Pons (tissue), 1 donor: Measurements from ENCODE around the gene CLEC1A.

Experiments
- DNase-seq: peaks from one replicate; pipeline ENCODE4 v3.0.0-alpha.2; 2016; ENCODE audit warnings: low spot score

Gene CLEC1A, protein sequence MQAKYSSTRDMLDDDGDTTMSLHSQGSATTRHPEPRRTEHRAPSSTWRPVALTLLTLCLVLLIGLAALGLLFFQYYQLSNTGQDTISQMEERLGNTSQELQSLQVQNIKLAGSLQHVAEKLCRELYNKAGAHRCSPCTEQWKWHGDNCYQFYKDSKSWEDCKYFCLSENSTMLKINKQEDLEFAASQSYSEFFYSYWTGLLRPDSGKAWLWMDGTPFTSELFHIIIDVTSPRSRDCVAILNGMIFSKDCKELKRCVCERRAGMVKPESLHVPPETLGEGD

DNA sequence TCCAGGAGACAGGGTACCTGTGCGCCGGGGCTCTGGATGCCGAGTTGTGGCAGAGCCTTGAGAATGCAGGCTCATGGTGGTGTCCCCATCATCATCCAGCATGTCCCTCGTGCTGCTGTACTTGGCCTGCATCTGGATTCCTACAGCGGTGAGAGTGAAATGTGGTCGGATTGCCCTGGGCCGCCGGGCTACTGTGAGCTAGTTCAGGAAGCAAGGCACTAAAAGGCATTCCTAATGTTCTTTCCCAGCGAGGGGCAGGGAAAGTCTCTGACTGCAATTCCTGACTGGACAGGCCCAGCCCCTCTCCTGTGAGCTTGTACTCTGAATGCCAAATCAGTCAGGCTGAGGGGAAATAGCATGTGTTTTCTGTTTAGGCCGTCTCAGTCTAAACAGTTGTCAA lies at the start of gene CLEC1A:
Gene CLEC1A, minus strand, starts transcription at position 195 of the 400 bp plus-strand sequence. Its CDS starts 63 bp downstream, at position 132.
- no peak for DNase-seq

DNA sequence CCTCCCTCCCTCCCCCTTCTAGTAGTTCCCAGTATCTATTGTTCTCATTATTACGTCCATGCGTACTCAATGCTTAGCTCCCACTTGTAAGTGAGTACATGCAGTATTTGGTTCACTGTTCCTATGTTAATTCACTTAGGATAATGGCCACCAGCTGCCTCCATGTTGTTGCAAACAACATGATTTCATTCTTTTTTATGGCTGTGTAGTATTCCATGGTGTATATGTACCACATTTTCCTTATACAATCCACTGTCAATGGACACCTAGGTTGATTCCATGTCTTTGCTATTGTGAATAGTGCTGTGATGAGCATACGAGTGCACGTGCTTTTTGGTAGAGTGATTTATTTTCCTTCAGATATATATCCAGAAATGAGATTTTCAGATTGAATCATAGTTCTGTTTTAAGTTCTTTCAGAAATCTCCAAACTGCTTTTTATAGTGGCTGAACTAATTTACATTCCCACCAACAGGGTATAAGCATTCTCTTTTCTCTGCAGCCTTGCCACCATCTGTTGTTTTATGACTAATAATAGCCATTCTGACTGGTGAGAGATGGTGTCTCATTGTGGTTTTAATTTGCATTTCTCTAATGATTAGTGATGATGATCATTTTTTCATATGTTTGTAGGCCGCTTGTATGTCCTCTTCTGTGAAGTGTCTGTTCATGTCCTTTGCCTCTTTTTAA lies 49.1 kb upstream of the CLEC1A start:
- DNase-seq, result no peak

DNA sequence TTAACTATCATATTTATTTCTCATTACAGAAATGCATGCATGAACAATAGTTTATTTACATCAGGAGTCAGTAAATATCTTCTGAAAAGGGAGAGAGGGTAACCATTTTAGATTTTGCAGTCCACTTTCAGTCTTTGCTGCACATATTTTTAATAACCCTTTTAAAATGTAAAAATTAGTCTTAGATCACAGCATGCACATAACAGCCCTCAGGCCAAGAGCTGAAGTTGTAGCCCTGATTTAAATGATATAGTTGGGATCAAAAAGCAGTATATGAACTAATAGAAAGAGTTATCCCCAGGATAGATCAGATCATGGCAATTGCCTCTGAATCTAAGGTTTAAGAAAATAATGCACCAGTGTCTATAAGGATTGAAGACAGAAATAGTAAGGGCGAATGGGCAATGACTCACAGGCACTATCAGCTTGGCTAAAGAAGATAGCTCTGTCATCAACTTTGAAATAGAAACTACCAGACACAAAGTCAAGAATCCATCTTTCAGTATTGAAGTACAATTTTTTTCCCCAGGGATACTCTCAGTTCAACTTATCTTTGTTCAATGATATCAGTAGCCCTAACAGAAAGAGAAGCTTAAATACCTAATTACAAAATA lies 44.3 kb upstream of the CLEC1A start:
- no peak for DNase-seq

DNA sequence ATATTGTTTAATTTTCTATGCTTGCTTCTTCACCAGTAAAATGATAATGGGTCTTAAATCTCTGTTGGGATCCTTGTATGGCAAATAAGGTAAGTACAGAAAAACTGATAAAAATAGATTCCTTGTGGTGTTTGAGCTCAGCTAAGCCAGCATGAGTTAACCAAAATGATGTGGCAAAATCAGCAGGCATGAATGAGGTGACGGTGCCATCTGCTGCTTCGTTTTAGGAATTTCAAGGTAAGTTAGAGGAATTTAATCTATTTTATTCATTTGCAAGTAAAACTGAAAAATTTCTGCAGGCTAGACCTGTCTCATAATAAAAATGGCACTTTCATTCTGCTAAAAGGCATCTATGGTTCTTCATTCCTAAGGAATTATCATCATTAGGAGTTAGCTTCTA lies 41.2 kb upstream of the CLEC1A start:
- peak; percentile 78 for DNase-seq

GRCh38 chr12:10136637-10137205 lies 37.9 kb upstream of the CLEC1A start:
- no peak for DNase-seq

DNA sequence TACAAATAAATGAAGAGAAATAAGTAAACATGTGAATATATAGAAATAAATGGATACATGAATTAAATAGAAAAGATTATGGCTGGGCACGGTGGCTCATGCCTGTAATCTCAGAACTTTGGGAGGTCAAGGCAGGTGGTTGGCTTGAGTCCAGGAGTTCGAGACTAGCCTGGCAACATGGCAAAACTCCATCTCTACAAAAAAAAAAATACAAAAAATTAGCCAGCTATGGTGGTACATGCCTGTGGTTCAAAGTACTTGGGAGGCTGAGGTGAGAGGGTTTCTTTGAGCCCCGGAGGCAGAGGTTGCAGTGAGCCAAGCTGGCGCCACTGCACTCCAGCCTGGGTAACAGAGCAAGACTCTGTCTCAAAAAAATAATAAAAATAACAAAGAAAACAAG lies 36.3 kb upstream of the CLEC1A start:
- DNase-seq, result no peak

DNA sequence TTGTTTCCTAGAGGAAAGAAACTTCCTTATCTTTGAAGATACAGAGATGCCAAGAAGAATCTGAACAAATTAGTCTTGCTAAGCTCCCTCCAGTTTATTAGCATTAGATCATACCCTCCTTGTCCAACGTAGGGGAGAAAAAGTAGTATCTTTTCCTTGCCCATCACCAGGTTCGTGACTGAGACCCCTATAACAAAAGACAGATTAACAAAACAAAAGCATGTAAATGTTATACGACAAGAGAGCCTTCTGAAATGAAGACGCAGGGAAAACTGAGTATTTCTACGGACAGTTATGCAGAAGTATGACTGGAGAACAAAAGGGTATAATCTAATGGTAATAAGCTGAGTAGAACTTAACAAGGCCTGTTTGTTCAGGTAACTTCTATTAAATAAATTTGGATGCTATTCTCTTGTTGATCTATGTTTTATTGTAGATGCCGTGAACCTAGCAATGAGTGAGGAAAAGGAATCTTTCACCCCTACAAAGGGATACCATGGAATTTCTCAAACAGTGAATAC lies 34.1 kb upstream of the CLEC1A start:
- no peak for DNase-seq

GRCh38 chr12:10131111-10131690 lies 32.4 kb upstream of the CLEC1A start:
- DNase-seq, result peak; percentile 46

DNA sequence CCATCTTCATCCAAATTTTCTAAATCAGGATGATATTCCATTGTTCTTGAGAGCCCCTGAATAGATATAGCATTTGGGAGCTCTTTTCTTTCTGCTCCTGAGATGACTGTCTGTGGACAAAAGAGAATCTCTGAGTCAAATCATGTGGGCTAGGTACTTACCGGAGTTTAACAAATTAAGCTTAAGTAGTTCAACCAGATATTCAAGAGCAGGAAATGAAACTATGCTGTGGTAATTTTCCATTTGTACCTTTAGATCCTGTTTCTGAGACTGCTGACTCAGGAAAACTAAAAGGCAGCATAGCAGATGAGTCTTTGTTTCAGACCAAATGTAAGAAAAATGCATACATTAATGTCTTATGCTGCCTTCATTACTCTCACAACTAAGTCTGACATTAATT lies 31.3 kb upstream of the CLEC1A start, which contains the start of gene CLEC7A:
Gene CLEC7A, minus strand, starts transcription at position 158 of the 400 bp plus-strand sequence. Its CDS starts 117 bp downstream, at position 41.
- DNase-seq, result peak; percentile 68

DNA sequence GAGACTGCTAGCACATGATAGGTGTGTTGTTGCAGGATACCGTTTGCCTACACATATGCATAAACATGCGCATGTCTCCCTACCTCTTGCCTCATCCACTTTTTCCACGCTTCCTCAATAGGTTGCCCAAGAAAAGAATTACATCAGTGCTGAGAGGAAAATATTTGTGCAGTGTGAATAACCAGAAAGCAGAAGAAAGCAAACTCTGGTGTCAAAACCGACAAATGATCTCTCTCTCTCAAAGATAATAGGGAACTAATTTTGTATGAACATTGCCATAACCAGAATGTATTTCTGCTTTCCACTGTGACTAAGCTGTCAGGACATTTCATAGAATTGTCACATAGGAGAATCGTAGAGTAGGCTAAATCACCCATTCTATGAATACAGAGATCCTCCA lies 29.9 kb upstream of the CLEC1A start:
- DNase-seq, result peak; percentile 81

DNA sequence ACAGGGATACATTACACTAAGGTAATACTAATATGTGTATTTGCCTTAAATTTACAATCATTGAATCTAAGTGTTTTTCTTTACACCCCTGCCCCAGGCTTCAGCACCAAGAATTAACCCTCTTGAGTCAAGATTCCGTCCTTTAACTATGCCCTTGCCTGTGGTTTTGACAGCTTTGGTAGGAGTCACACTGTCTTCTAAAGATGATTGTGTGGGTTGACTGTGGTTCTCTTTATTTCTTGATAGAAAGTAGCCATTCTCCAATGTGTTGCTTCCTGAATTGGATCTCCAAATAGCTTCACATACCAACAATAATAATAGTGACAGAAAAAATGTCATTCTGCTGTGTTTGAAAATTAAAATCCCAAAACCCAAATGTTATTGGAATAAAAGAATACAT lies 27.6 kb upstream of the CLEC1A start:
- DNase-seq, result no peak

- no peak for DNase-seq
Measured at GRCh38 chr12:10122689-10123088, 23.9 kb upstream of the CLEC1A start.

DNA sequence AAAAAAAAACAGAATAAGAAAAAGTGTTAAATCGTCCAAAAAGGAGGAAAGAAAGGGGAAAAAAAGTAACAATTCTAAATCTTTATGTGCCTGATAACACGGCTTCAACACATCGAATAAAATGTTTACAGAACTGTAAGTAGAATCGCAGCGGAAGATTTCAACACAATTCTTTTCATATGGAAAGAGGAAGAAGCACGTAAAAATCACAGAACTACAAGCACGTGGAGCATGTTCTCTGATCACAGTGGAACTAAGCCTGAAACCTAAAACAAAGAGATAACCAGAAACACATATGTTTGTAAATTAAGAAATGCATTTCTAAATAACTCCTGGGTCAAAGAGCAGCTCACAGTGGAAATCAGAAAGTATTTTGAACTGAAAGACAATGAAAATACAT lies 22.5 kb upstream of the CLEC1A start:
- DNase-seq, result peak; percentile 72

- no peak for DNase-seq
Measured at GRCh38 chr12:10119066-10119465, 20.3 kb upstream of the CLEC1A start.

DNA sequence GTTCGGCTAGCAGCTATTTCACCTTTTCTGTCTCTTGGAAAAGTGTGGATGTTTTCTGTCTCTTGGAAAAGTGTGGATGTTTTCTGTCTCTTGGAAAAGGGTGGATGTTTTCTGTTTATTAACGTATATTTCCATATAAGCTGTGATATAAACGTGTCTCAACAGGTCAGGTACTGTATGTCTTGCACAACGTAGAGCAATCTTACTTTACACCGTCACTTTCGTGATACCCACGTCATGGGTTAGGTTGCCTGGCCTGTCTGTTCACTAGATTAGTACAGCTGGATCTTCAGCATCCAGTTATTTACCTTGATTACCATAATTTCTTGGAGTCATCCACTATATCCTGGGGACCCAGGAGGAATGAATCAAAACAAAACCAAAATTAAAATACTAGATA lies 17.1 kb upstream of the CLEC1A start:
- DNase-seq, result no peak

DNA sequence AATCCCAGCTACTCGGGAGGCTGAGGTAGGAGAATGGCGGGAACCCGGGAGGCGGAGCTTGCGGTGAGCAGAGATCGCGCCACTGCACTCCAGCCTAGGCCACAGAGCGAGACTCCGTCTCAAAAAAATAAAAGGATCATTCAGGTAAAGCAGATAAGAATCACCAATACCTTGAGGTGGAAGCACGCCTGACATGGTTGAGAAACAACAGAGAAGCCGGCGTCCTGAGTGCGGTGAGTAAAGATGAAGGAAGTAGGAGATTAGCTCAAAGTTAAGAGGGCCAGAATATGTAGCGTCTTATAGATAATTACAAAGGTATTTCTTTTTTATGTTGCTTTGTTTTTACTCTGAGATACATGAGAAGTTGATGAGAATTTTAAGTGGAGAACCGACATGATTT lies 16.5 kb upstream of the CLEC1A start:
- no peak for DNase-seq

- DNase-seq, result no peak
Measured at GRCh38 chr12:10113920-10114319, 15.1 kb upstream of the CLEC1A start.

DNA sequence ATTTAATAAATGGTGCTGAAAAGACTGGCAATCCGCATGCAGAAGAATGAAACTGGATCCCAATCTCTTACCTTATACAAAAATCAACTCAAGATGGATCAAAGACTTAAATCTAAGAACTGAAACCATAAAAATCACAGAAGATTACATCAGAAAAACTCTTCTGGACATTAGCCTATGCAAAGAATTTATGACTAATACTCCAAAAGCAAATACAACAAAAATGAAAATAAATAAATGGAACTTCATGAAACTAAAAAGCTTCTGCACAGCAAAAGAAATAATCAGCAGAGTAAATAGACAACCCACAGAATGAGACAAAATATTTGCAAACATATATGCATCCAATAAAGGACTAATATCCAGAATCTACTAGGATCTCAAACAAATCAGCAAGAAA lies 14.3 kb upstream of the CLEC1A start:
- no peak for DNase-seq

DNA sequence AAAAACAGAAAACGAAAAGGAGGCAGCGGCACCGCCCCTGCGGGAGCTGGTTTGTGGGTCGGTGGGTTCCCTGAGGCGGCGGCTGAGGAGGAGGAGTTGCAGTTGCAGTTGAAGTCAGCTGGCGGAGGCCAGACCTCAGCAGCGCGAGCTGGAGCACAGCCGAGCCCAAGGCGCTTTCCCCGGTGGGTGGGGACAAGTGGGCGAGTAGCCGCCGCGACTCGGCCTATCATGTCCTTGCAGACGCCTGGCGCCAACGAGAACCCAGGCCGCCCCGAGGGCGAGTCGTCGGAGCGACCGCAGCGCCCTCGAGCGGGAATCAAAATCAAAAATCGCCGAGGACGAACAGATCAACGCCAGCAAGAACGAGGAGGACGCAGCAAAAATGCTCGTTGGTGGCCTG lies 12.7 kb upstream of the CLEC1A start:
- DNase-seq, result no peak

DNA sequence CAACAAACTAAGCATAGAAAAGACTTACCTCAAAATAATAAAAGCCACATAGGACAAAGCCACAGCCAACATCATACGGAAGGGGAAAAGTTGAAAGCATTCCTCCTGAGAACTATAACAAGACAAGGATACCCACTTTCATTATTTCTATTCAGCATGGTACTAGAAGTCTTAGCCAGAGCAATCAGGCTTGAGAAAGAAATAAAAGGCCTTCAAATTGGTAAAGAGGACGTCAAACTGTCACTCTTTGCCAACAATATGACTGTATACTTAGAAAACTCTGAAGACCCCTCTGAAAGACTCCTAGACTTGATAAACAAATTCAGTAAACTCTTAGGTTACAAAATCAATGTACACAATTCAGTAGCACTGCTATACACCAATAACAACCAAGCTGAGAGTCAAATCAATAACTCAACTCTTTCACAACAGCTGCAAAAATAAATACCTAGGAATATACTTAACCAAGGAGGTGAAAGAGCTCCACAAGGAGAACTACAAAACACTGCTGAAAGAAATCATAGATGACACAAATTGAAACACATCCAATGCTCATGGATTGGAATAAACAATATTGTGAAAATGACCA lies 11.6 kb upstream of the CLEC1A start:
- no peak for DNase-seq

- peak; percentile 46 for DNase-seq
Measured at GRCh38 chr12:10102322-10102721, 3.5 kb upstream of the CLEC1A start.
